Smooth muscle cell (in vitro differentiated cells): ENCODE results near the gene C3orf33. TPM values are rescaled to one million over a fixed set of nuclear protein-coding genes. Genes with fewer than 3 reads are reported as not detected.

Experiments
- DNase-seq: peaks from one replicate; lab custom pipeline; 2025; ENCODE audit not compliant: unreplicated experiment; lab: John Stamatoyannopoulos, UW
- H2AFZ ChIP-seq: fragments of 200-600 bp; sonication (generic); 2 replicates; pipeline ENCODE4 v1.6.0; 2016; ENCODE audit warnings: antibody characterized with exemption, low read depth, mild to moderate bottlenecking
- H3F3A ChIP-seq: fragments of 200-600 bp; sonication (generic); 2 replicates; pipeline ENCODE4 v1.6.0; 2017; ENCODE audit warnings: antibody characterized with exemption, low read depth
- H3K27ac ChIP-seq: fragments of 200-600 bp; sonication (generic); 2 replicates; pipeline ENCODE4 v1.5.1; 2016; ENCODE audit warnings: low read depth, mild to moderate bottlenecking
- H3K27me3 ChIP-seq: fragments of 200-600 bp; sonication (generic); 2 replicates; pipeline ENCODE4 v1.6.1; 2016; ENCODE audit warnings: low read depth, mild to moderate bottlenecking
- H3K36me3 ChIP-seq: fragments of 200-600 bp; sonication (generic); 2 replicates; pipeline ENCODE4 v1.5.1; 2016; ENCODE audit warnings: low read depth
- H3K4me1 ChIP-seq: fragments of 200-600 bp; sonication (generic); 2 replicates; pipeline ENCODE4 v1.5.1; 2016; ENCODE audit warnings: low read depth
- H3K4me2 ChIP-seq: fragments of 200-600 bp; sonication (generic); 2 replicates; pipeline ENCODE4 v1.6.0; 2016; ENCODE audit warnings: mild to moderate bottlenecking
- H3K4me3 ChIP-seq: fragments of 200-600 bp; sonication (generic); 2 replicates; pipeline ENCODE4 v1.5.1; 2016; ENCODE audit warnings: mild to moderate bottlenecking
- H3K79me2 ChIP-seq: fragments of 200-600 bp; sonication (generic); 2 replicates; pipeline ENCODE4 v1.6.0; 2016; ENCODE audit warnings: low read depth, mild to moderate bottlenecking
- H3K9ac ChIP-seq: fragments of 200-600 bp; sonication (generic); 2 replicates; pipeline ENCODE4 v1.6.0; 2016; ENCODE audit warnings: low read depth
- H3K9me3 ChIP-seq: fragments of 200-600 bp; sonication (generic); replicated peaks from 2 replicates; pipeline ENCODE4 v1.5.1; 2016; ENCODE audit warnings: low read depth
- H4K20me1 ChIP-seq: fragments of 200-600 bp; sonication (generic); 2 replicates; pipeline ENCODE4 v1.6.0; 2016; ENCODE audit warnings: low read depth
- WGBS: methylation state at CpG from one replicate; pipeline ENCODE4 v1.1.7; 2016; ENCODE audit warnings: low lambda C conversion rate; 5-methylcytosine and 5-hydroxymethylcytosine counted together
- polyA plus RNA-seq: library from polyadenylated mRNA; unstranded; fragments of >200 nt; fragmentation: Nextera tagmentation; extraction: Ambion mirVana; gene quantifications from 2 replicates; pipeline ENCODE4 v1.2.1, GENCODE V29; 2016
- total RNA-seq: library from RNA; depleted of rRNA; stranded (reverse); fragments of >200 nt; gene quantifications from 2 replicates; pipeline ENCODE4 v1.2.3, GENCODE V29; 2014
- TF ChIP-seq, protein P1 (sequence below): fragments of 200-600 bp; sonication (generic); IDR thresholded peaks from 2 replicates; pipeline ENCODE4 v1.5.1; 2017; ENCODE audit warnings: borderline replicate concordance, mild to moderate bottlenecking, antibody characterized with exemption; ENCODE audit not compliant: insufficient read depth, poor library complexity, severe bottlenecking

C3orf33 gene
- total and polyA plus RNA-seq, 2 experiments from 2014 or later = 3.4 to 4.3 TPM

DNA sequence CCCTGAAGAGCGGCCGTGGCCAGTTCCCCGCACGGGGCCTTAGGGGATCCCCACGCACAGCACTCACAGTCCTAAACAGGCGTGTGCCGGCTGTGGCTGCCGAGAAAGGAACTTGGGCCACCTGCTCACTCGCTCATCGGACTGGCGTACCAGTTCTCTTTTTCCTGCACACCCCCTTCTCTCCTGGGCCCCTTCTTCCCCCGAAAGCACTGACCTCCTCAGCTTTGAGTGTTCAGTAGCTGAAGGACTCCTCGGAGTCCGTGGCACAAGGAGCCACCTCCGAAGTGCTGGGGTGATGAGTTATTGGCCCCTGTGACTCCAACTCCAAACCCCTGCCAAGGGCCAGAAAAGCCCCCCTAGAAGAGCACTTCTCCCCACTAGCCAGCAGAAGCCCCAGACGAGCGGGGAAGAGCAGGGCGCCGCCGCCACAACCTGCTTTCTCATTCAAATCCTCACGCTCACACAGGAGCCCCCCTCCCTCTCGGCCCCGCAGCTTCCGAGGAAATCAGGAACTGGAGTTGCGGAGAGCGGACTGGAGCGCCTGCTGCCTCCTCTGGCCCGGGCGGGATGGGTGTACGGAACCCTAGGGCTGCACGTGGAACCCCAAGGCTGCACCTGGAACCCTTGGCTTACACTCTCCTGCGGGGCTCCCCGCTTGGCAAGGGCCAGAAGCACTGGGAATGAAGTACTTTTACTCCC is 61.3 kb downstream of the C3orf33 start, which contains the start of gene PLCH1:
TSS of gene PLCH1 (minus strand) at position 446 of the 699 bp plus-strand sequence. CDS start 40,847 bp downstream, outside the sequence.
- Histone ChIP-seq H3K36me3 (no peaks in the 10 kb centered on the region), H3K4me3 (peak within 1 kb of the TSS; percentile 76), H3K27me3 (peaks cover 61% of the 10 kb centered on the region), H4K20me1 (no peaks in the 10 kb centered on the region), H3K4me2 (peak within 1 kb of the TSS; percentile 96), H3K4me1 (peaks cover 47% of the 10 kb centered on the region), H3K9me3 (no peaks in the 10 kb centered on the region), H3K9ac (peak within 1 kb of the TSS; percentile 40), H2AFZ (peak within 1 kb of the TSS; percentile 97), H3K79me2 (no peaks in the 10 kb centered on the region), H3F3A (no peaks in the 10 kb centered on the region), H3K27ac (no peak within 1 kb of the TSS)
- DNase-seq = no peak
- TF ChIP-seq, protein P1, sequence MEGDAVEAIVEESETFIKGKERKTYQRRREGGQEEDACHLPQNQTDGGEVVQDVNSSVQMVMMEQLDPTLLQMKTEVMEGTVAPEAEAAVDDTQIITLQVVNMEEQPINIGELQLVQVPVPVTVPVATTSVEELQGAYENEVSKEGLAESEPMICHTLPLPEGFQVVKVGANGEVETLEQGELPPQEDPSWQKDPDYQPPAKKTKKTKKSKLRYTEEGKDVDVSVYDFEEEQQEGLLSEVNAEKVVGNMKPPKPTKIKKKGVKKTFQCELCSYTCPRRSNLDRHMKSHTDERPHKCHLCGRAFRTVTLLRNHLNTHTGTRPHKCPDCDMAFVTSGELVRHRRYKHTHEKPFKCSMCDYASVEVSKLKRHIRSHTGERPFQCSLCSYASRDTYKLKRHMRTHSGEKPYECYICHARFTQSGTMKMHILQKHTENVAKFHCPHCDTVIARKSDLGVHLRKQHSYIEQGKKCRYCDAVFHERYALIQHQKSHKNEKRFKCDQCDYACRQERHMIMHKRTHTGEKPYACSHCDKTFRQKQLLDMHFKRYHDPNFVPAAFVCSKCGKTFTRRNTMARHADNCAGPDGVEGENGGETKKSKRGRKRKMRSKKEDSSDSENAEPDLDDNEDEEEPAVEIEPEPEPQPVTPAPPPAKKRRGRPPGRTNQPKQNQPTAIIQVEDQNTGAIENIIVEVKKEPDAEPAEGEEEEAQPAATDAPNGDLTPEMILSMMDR = no peak
- 0% methylated on average over 33 of the region's 33 CpGs for whole genome bisulfite sequencing

DNA sequence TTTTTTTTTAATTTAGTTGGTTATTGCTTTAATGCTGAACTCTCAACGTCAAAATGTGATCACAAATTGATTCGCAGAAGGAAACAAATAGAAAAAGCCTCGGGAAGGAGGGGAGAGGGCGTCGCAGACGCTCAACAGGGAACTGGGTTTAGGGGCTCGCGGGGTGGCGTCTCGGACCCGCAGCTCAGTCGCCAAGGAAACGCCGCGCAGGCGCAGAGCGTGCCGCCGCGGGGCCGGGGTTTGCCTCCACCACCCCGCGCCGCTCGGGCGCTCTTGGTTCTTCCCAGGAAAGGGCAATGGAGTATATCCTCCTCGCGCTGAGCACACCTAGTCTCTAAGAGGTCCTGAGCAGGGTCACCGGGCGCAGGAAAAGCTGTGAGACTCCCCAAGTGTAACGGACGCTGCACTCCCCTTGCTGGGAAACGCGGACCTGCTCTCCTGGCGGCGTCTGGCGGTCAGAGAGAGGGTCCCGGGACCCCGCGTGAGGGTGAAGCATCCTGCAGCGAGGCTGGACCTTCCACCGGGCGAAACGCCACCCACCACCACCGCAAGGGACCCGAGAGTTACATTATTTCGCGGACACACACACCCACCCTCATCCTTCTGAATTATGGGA is 62.0 kb downstream of the C3orf33 start:
- H3K4me3 ChIP-seq = peak overlapping the region; percentile 76
- H3K36me3 ChIP-seq = no peaks in the 10 kb centered on the region
- no peaks in the 10 kb centered on the region for H3K9me3 ChIP-seq
- peak overlapping the region; percentile 96 for H3K4me2 ChIP-seq
- H3K9ac ChIP-seq = peak overlapping the region; percentile 40
- H3K27ac ChIP-seq = no peak overlapping the region
- H2AFZ ChIP-seq = peak overlapping the region; percentile 97
- peaks cover 61% of the 10 kb centered on the region for H3K27me3 ChIP-seq
- no peak for DNase-seq
- H3K4me1 ChIP-seq = peaks cover 47% of the 10 kb centered on the region
- TF ChIP-seq, protein P1 = no peak
- no peaks in the 10 kb centered on the region for H4K20me1 ChIP-seq
- no peaks in the 10 kb centered on the region for H3K79me2 ChIP-seq
- no peaks in the 10 kb centered on the region for H3F3A ChIP-seq
- 1% methylated on average over 45 of the region's 48 CpGs for WGBS

DNA sequence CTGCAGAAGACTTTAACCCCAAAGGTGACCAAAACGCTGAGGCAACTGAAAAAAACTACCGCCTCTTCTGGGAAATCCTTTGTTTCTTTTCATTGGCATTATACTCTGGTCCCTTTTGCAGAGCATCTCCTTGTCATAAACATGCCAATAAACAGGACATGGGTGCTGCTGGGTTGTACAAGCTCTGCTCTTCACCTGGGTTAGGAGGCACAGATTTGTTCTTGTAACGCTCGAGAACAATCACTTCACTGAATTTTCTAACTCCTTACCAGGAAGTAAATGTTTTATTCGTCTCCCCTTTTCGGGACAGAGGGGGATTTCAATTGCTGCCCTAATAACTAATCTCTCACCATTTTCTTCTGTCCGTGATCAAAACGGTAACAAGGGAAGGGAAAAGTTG is 62.5 kb downstream of the C3orf33 start:
- Histone ChIP-seq H3K4me2 (peak overlapping the region; percentile 96), H3K36me3 (no peaks in the 10 kb centered on the region), H3F3A (no peaks in the 10 kb centered on the region), H2AFZ (peak overlapping the region; percentile 97), H3K27me3 (peaks cover 61% of the 10 kb centered on the region), H3K4me3 (peak overlapping the region; percentile 76), H3K4me1 (peaks cover 44% of the 10 kb centered on the region), H4K20me1 (no peaks in the 10 kb centered on the region), H3K9me3 (no peaks in the 10 kb centered on the region), H3K27ac (no peak overlapping the region), H3K79me2 (no peaks in the 10 kb centered on the region), H3K9ac (peak overlapping the region; percentile 40)
- no peak for DNase-seq
- TF ChIP-seq, protein P1 = no peak
- 21% methylated on average over 8 of the region's 8 CpGs for WGBS
